Measurements from ENCODE around the gene CCL3.
"Not testable (repeated sequence)": the region's sequence is repeated elsewhere in the genome, so short reads cannot be mapped to it uniquely, and the experiment has no call there.

DNA sequence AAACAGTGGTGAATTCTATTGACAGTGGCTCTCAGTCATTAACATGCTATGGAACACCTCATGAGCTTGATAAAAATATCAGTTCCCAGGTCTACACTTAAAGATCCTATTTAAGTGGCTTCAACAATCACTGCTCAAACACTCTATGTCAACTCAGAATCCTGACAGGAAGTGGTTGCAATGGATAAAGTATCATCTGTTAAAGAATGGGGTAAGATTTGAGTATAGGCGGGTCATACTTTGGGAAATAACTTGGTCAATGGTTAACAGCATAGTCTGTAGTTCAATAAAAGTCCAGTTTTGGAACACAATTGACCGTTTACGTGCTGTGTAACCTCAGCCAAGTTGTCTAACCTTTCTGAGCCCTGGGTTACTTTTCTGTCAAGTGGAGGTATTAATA is 2.5 kb downstream of the CCL3 start:
- TF ChIP-seq CTCF (conservative IDR thresholded peaks at IDR 0.05; ENCODE audit: low read depth, low read length); POLR2A (IDR thresholded peaks at IDR 0.05; ENCODE audit: low read depth, low read length); CHD1 (IDR thresholded peaks at IDR 0.05; ENCODE audit: low read depth, low read length); RAD21 (IDR thresholded peaks at IDR 0.05; ENCODE audit: low read length); USF2 (IDR thresholded peaks at IDR 0.05; ENCODE audit: low read depth, low read length); MAZ (IDR thresholded peaks at IDR 0.05; ENCODE audit: borderline replicate concordance, low read depth, low read length); FOS (IDR thresholded peaks at IDR 0.05; ENCODE audit: low read depth, low read length); MAFK (IDR thresholded peaks at IDR 0.05; ENCODE audit: low read depth, low read length); SMC3 (IDR thresholded peaks at IDR 0.05; ENCODE audit: low read depth, low read length): not testable (repeated sequence)
- TF ChIP-seq, protein P1, sequence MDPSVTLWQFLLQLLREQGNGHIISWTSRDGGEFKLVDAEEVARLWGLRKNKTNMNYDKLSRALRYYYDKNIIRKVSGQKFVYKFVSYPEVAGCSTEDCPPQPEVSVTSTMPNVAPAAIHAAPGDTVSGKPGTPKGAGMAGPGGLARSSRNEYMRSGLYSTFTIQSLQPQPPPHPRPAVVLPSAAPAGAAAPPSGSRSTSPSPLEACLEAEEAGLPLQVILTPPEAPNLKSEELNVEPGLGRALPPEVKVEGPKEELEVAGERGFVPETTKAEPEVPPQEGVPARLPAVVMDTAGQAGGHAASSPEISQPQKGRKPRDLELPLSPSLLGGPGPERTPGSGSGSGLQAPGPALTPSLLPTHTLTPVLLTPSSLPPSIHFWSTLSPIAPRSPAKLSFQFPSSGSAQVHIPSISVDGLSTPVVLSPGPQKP (IDR thresholded peaks at IDR 0.05; ENCODE audit: borderline replicate concordance, low read depth, low read length), result not testable (repeated sequence)
